ENCODE measurements around the gene KLHL11.

- TF ChIP-seq CTCF (IDR thresholded peaks at IDR 0.05) (no peak), POLR2A (IDR thresholded peaks at IDR 0.05) (no peak)
These were observed 41.4 kb upstream of the KLHL11 start for GRCh38 chr17:41906465-41907184.
